ENCODE measurements around the gene ADA.

DNA sequence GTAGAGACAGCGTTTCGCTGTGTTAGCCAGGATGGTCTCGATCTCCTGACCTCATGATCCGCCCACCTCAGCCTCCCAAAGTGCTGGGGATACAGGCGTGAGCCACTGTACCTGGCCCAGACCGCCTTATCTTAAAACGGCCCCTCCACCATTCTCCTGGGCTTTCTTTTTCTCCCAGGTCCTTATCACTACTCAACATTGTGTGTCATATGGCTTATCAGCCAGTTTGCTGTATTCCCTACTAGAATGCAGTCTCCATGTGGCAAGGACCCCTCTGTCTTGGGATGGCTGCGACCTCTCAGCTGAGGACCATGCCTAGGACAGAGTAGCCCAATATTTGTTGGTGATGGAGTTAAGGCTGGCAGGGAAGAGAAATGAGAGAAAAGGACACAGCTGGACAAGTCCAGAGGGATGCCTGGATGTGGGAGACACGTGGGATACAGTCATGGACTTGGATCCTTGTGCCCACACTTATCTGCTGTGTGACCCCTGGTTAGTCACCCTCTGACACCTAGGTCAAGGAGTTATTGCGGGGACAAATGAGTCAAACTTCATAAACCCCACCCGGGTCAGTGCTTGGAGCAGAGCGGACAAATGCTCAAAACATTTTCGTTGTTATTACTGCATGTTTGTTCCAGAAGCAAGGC lies 24.0 kb downstream of the ADA start:
- TF ChIP-seq EZH2 (IDR thresholded peaks at IDR 0.05; ENCODE audit: insufficient read depth, poor library complexity, severe bottlenecking) (no peak), EZH2phosphoT487 (IDR thresholded peaks at IDR 0.05; ENCODE audit: insufficient read depth, low read depth) (no peak)

Measured in GM23248 (cell line).